Mesothelial cell of epicardium (in vitro differentiated cells): ENCODE results near the gene PNKP. TPM values are rescaled to one million over a fixed set of nuclear protein-coding genes. Genes with fewer than 3 reads are reported as not detected.
A peak's percentile ranks its signal among the peaks of the same experiment; 100 is the strongest.

ENCODE experiments used
- DNase-seq, 2 experiments: peaks; one replicate each; pipeline ENCODE4 v3.0.0; 2021; ENCODE audit warnings: low spot score in 2 of 2; ENCODE audit not compliant: unreplicated experiment in 2 of 2
- H3K27ac Mint-ChIP-seq: 2 replicates; pipeline ENCODE4 v1.8.0; 2021; ENCODE audit warnings: mixed read lengths
- H3K27me3 Mint-ChIP-seq: 2 replicates; pipeline ENCODE4 v1.8.0; 2021; ENCODE audit warnings: low read depth, mixed read lengths
- H3K36me3 Mint-ChIP-seq: 2 replicates; pipeline ENCODE4 v1.8.0; 2021; ENCODE audit warnings: mixed read lengths
- H3K4me1 Mint-ChIP-seq: 2 replicates; pipeline ENCODE4 v1.8.0; 2021; ENCODE audit warnings: mixed read lengths
- H3K4me3 Mint-ChIP-seq: 2 replicates; pipeline ENCODE4 v1.8.0; 2021; ENCODE audit warnings: mild to moderate bottlenecking, moderate library complexity, mixed read lengths
- H3K9me3 Mint-ChIP-seq: 2 replicates; pipeline ENCODE4 v1.8.0; 2021; ENCODE audit warnings: mixed read lengths
- total RNA-seq: library from RNA; stranded (reverse); gene quantifications from 3 replicates; pipeline ENCODE4 v1.2.1, GENCODE V29; 2021
- TF ChIP-seq, protein P1 (sequence below): fragments of 200-600 bp; sonication (generic); IDR thresholded peaks from one replicate; pipeline ENCODE4 v1.5.0; 2021; ENCODE audit warnings: antibody characterized with exemption; ENCODE audit not compliant: unreplicated experiment

PNKP gene
- total RNA-seq, 1 donor from 2014 or later, result 103 TPM

DNA sequence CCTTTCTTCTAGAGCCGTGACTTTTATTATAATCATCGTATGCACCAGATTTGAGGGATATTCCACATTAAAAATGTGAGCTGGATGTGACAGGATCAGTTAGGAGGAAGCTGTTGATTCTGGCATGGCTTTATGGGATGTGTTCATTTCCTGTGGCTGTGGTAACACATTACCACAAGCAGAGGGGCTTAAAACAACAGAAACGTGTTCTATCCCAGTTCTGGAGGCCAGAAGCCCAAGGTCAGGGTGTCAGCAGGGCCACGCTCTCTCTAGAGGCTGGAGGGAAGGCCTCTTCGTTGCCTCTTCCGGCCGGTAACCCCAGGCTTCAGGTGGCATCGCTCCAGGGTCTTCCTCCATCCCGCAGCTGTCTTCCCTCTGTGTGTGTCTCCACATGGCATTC, 34.8 kb downstream of the PNKP start:
- Mint-ChIP-seq H3K27ac (no peak overlapping the region), H3K4me1 (no peaks in the 10 kb centered on the region), H3K36me3 (peaks cover 16% of the 10 kb centered on the region), H3K9me3 (no peaks in the 10 kb centered on the region), H3K27me3 (no peaks in the 10 kb centered on the region), H3K4me3 (no peak overlapping the region)
- TF ChIP-seq, protein P1, sequence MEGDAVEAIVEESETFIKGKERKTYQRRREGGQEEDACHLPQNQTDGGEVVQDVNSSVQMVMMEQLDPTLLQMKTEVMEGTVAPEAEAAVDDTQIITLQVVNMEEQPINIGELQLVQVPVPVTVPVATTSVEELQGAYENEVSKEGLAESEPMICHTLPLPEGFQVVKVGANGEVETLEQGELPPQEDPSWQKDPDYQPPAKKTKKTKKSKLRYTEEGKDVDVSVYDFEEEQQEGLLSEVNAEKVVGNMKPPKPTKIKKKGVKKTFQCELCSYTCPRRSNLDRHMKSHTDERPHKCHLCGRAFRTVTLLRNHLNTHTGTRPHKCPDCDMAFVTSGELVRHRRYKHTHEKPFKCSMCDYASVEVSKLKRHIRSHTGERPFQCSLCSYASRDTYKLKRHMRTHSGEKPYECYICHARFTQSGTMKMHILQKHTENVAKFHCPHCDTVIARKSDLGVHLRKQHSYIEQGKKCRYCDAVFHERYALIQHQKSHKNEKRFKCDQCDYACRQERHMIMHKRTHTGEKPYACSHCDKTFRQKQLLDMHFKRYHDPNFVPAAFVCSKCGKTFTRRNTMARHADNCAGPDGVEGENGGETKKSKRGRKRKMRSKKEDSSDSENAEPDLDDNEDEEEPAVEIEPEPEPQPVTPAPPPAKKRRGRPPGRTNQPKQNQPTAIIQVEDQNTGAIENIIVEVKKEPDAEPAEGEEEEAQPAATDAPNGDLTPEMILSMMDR, result no peak
- DNase-seq, result no peak

DNA sequence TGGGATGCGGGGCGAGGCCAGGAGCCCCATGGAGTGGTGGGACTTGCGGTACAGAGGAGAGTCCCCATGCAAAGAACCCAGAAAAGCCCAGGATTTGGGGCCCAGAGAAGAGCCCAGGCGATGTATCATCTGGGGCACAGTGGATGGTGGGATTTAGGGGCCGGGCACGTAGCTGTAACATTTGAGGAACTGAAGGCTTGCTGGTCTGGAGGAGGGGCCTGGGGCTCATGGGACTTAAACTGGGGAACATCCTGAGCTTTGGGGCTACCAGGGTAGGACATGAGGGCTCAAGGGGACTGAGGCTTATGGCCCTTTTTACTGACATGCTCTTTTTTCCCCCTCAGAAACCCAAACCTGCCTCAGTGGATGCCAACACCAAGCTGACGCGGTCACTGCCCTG, 35.8 kb downstream of the PNKP start:
- no peak for DNase-seq
- Mint-ChIP-seq H3K27ac (no peak overlapping the region), H3K4me3 (no peak overlapping the region), H3K9me3 (no peaks in the 10 kb centered on the region), H3K36me3 (peaks cover 14% of the 10 kb centered on the region), H3K4me1 (no peaks in the 10 kb centered on the region), H3K27me3 (no peaks in the 10 kb centered on the region)
- TF ChIP-seq, protein P1, result no peak

DNA sequence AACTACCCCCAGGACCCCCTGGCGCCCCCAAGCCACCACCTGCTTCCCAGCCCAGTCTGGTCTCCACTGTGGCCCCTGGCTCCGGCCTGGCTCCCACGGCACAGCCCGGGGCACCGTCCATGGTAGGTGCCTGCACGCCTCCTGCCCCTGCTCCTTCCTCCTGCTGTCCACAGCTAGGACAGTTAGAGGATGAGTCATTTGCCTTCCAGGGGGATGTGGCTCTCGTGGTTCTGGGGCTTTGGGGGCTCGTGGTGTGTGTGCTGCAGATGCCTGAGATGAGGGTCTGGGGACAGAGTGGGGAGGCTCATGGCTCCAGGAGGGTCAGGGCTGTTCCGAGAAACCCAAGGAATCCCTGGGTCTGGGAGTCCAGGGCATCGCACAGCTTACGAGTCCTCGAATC, 36.6 kb downstream of the PNKP start:
- no peaks in the 10 kb centered on the region for H3K9me3 Mint-ChIP-seq
- DNase-seq, result no peak
- peaks cover 18% of the 10 kb centered on the region for H3K36me3 Mint-ChIP-seq
- no peak overlapping the region for H3K4me3 Mint-ChIP-seq
- no peaks in the 10 kb centered on the region for H3K4me1 Mint-ChIP-seq
- TF ChIP-seq, protein P1, result no peak
- H3K27ac Mint-ChIP-seq, result no peak overlapping the region
- no peaks in the 10 kb centered on the region for H3K27me3 Mint-ChIP-seq

DNA sequence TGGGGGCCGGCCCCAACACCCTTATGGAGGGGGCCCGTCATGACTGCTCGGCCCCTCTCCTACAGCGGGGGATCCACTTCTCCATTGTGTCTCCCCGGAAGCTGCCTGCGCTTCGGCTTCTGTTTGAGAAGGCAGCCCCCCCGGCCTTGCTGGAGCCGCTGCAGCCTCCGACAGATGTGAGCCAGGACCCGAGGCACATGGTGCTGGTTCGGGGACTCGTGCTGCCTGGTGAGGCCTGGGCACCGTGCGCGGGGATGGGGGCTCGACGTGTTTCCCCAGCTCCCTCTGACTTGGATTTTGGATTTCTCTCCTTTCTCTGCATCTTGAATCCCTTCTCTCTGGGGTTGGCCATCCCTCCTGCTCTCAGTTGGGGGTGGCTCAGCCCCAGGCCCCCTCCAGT, 37.7 kb downstream of the PNKP start:
- H3K36me3 Mint-ChIP-seq, result peaks cover 16% of the 10 kb centered on the region
- TF ChIP-seq, protein P1, result no peak
- H3K27me3 Mint-ChIP-seq, result no peaks in the 10 kb centered on the region

DNA sequence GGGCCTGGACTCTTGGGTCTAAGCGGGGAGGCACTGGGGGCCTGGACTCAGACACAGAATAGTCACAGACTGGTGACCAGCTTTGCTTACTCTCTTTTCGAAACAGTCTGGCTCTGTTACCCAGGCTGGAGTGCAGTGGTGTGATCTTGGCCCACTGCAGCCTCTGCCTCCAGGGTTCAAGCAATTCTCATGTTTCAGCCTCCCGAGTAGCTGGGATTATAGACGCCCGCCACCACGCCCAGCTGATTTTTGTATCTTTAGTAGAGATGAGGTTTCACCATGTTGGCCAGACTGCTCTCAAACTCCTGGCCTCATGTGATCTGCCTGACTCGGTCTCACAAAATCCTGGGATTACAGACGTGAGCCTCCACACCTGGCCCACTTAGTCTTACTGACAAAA, 38.2 kb downstream of the PNKP start:
- no peak overlapping the region for H3K27ac Mint-ChIP-seq
- H3K27me3 Mint-ChIP-seq, result no peaks in the 10 kb centered on the region
- no peaks in the 10 kb centered on the region for H3K4me1 Mint-ChIP-seq
- DNase-seq, result no peak
- peaks cover 14% of the 10 kb centered on the region for H3K36me3 Mint-ChIP-seq
- no peaks in the 10 kb centered on the region for H3K9me3 Mint-ChIP-seq
- TF ChIP-seq, protein P1, result no peak
- no peak overlapping the region for H3K4me3 Mint-ChIP-seq

More for the DNA sequence above, 37.7 kb downstream of the PNKP start:
- no peaks in the 10 kb centered on the region for H3K9me3 Mint-ChIP-seq
- no peak for DNase-seq
- no peak overlapping the region for H3K27ac Mint-ChIP-seq
- no peak overlapping the region for H3K4me3 Mint-ChIP-seq
- no peaks in the 10 kb centered on the region for H3K4me1 Mint-ChIP-seq

DNA sequence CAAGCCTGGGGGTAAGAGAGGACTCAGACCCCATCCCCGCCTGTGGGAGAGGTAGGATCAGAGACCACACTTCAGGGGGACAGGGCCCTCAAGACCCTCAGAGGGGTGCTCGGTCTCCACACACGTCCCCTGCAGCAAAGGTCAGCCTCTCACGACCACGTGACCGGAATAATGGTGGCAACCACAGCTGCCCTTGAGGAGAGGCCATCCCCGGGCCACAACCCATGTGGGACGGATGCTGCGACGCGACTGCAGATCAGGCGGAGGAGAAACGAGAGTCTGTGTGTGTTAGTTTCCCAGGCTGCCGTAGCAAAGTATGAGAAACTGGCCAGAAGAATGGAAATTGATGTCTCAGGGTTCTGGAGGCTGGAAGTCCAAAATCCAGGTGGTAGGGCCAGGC, 40.3 kb downstream of the PNKP start:
- peak overlapping the region; percentile 22 for H3K27ac Mint-ChIP-seq
- no peak overlapping the region for H3K4me3 Mint-ChIP-seq
- TF ChIP-seq, protein P1, result no peak

More for the DNA sequence above, 40.3 kb downstream of the PNKP start:
- Mint-ChIP-seq H3K4me1 (no peaks in the 10 kb centered on the region), H3K9me3 (no peaks in the 10 kb centered on the region), H3K27me3 (no peaks in the 10 kb centered on the region), H3K36me3 (peaks cover 15% of the 10 kb centered on the region)
- DNase-seq, result no peak
